Measurements from ENCODE around the gene SMARCA2.

Gene SMARCA2

GRCh38 chr9:2192356-2192979 lies 177.3 kb downstream of the SMARCA2 start:
- TF ChIP-seq CTCF (IDR thresholded peaks at IDR 0.05; ENCODE audit: low read depth, low read length), result no peak
- DNase-seq (ENCODE audit: low read depth in 2 of 2), result peak in 1 of 2 donors; percentile 18
- H3K4me3 ChIP-seq (replicated peaks in 1 of 2; ENCODE audit: low read depth in 2 of 2, low read length in 2 of 2), result no peak overlapping the region

GRCh38 chr9:2193552-2193951 lies 178.4 kb downstream of the SMARCA2 start:
- no peak for TF ChIP-seq CTCF (IDR thresholded peaks at IDR 0.05; ENCODE audit: low read depth, low read length)
- H3K4me3 ChIP-seq (replicated peaks in 1 of 2; ENCODE audit: low read depth in 2 of 2, low read length in 2 of 2), result no peak overlapping the region
- no peak for DNase-seq (ENCODE audit: low read depth in 2 of 2)

GRCh38 chr9:2195211-2195610 lies 180.1 kb downstream of the SMARCA2 start:
- no peak for DNase-seq (ENCODE audit: low read depth in 2 of 2)
- no peak overlapping the region for H3K4me3 ChIP-seq (replicated peaks in 1 of 2; ENCODE audit: low read depth in 2 of 2, low read length in 2 of 2)
- TF ChIP-seq CTCF (IDR thresholded peaks at IDR 0.05; ENCODE audit: low read depth, low read length), result no peak

- no peak for DNase-seq (ENCODE audit: low read depth in 2 of 2)
- no peak overlapping the region for H3K4me3 ChIP-seq (replicated peaks in 1 of 2; ENCODE audit: low read depth in 2 of 2, low read length in 2 of 2)
- TF ChIP-seq CTCF (IDR thresholded peaks at IDR 0.05; ENCODE audit: low read depth, low read length), result no peak
Observed at GRCh38 chr9:2196757-2197156, 181.6 kb downstream of the SMARCA2 start.

GRCh38 chr9:2198956-2199635 lies 183.9 kb downstream of the SMARCA2 start:
- DNase-seq (ENCODE audit: low read depth in 2 of 2), result no peak
- no peak overlapping the region for H3K4me3 ChIP-seq (replicated peaks in 1 of 2; ENCODE audit: low read depth in 2 of 2, low read length in 2 of 2)
- TF ChIP-seq CTCF (IDR thresholded peaks at IDR 0.05; ENCODE audit: low read depth, low read length), result no peak

- no peak overlapping the region for H3K4me3 ChIP-seq (replicated peaks in 1 of 2; ENCODE audit: low read depth in 2 of 2, low read length in 2 of 2)
- TF ChIP-seq CTCF (IDR thresholded peaks at IDR 0.05; ENCODE audit: low read depth, low read length), result no peak
Observed at GRCh38 chr9:2199999-2200796, 185.1 kb downstream of the SMARCA2 start.

More at GRCh38 chr9:2199999-2200796, 185.1 kb downstream of the SMARCA2 start:
- no peak for DNase-seq (ENCODE audit: low read depth in 2 of 2)
